ENCODE data around the gene SMARCA2.

GRCh38 chr9:2107906-2108451 lies 92.8 kb downstream of the SMARCA2 start:
- TF ChIP-seq ZNF274 (IDR thresholded peaks at IDR 0.05; ENCODE audit: low read depth, low read length) (no peak), YY1 (IDR thresholded peaks at IDR 0.05; ENCODE audit: insufficient read depth, insufficient read length) (no peak)
